Measurements from ENCODE around the gene UNC5B.

GRCh38 chr10:71205468-71205867 is 6.9 kb upstream of the UNC5B start:
- TF ChIP-seq, protein P1, sequence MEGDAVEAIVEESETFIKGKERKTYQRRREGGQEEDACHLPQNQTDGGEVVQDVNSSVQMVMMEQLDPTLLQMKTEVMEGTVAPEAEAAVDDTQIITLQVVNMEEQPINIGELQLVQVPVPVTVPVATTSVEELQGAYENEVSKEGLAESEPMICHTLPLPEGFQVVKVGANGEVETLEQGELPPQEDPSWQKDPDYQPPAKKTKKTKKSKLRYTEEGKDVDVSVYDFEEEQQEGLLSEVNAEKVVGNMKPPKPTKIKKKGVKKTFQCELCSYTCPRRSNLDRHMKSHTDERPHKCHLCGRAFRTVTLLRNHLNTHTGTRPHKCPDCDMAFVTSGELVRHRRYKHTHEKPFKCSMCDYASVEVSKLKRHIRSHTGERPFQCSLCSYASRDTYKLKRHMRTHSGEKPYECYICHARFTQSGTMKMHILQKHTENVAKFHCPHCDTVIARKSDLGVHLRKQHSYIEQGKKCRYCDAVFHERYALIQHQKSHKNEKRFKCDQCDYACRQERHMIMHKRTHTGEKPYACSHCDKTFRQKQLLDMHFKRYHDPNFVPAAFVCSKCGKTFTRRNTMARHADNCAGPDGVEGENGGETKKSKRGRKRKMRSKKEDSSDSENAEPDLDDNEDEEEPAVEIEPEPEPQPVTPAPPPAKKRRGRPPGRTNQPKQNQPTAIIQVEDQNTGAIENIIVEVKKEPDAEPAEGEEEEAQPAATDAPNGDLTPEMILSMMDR (conservative IDR thresholded peaks at IDR 0.05), result no peak
- TF ChIP-seq ZFX (IDR thresholded peaks at IDR 0.05), result no peak
